Colonic mucosa (tissue), 4 donors: ENCODE measurements around the gene SLC1A1. TPM values are rescaled to one million over a fixed set of nuclear protein-coding genes. Genes with fewer than 3 reads are reported as not detected.

Experiments used
- DNase-seq: peaks from one replicate; pipeline ENCODE4 v3.0.0-alpha.2; 2020
- H3K27ac ChIP-seq: fragments of 200-600 bp; one replicate; pipeline ENCODE4 v1.8.0; 2021
- H3K27me3 ChIP-seq: fragments of 200-600 bp; one replicate; pipeline ENCODE4 v1.8.0; 2021
- H3K36me3 ChIP-seq: fragments of 200-600 bp; one replicate; pipeline ENCODE4 v1.8.0; 2021
- H3K4me1 ChIP-seq: fragments of 200-600 bp; one replicate; pipeline ENCODE4 v1.8.0; 2021; ENCODE audit warnings: mild to moderate bottlenecking
- H3K4me3 ChIP-seq: fragments of 200-600 bp; one replicate; pipeline ENCODE4 v1.8.0; 2021
- H3K9ac ChIP-seq, 2 donors: one replicate each; pipeline ENCODE4 v1.7.0; 2013; ENCODE audit warnings: control low read depth in 2 of 2, low read depth in 2 of 2, low read length in 2 of 2
- H3K9me3 ChIP-seq: fragments of 200-600 bp; one replicate; pipeline ENCODE4 v1.8.0; 2021
- intact Hi-C: fragments of 100-400 bp; cut with DNase I; formaldehyde crosslinking; loops from one replicate; pipeline ENCODE4 v1.14.1; 2022
- total RNA-seq, 2 donors: library from RNA; stranded (reverse); fragmentation: NEBNext Ultra II Directional in 1 of 2; extraction: Animal tissue kit (Norgen Biotek cat#: 25700) in 1 of 2; gene quantifications; one replicate each; pipeline ENCODE4 v1.2.1, GENCODE V29; 2021
- TF ChIP-seq, protein P1 (sequence below): fragments of 200-600 bp; IDR thresholded peaks from one replicate; pipeline ENCODE4 v1.8.0; 2022; ENCODE audit warnings: antibody characterized with exemption, mild to moderate bottlenecking
- donor health status: healthy.
- donor health status: DM: no; HTN: no; CAD: no.
- donor health status: DM: no; HTN: no; CAD: no.

SLC1A1 gene
- total RNA-seq, 2 donors from 2014 or later, result 9.1 to 25.0 TPM

DNA sequence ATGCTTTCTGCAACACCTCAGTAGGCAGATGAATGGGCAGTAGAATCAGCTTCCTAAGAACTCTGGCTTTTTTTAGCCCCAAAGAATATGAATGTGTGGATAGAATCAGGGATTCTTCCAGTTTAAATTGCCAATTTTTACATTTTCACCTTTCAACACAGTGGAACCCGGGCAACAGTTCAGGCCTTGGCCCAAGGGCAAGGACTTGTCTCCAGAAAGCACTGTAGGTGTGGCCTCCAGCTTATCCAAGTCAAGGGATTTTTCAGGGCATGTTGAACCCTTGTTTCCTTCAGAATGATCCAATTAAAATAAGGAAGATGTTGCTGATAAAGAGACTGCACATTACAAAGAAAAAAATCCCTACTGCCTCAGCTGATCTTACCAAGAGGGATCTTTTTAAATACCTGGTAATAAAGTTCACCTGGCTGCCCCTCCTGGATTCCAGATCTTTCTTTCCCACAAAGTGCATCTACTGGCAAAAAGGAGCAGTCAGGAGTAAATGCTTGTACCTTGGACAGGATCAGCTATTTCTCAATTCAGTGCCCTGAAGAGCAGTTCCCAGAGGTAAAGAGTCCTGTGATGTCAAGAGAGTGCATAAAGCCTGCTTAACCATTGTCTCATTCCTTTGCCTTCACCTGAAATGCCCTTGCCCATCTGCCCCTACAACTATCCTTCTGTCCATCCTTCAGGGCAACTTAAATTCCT lies 91.7 kb downstream of the SLC1A1 start:
- DNase-seq, result no peak
- Histone ChIP-seq H3K27me3 (no peaks in the 10 kb centered on the region), H3K36me3 (no peaks in the 10 kb centered on the region), H3K27ac (no peak overlapping the region), H3K9ac (no peak overlapping the region), H3K9me3 (no peaks in the 10 kb centered on the region), H3K4me3 (no peak overlapping the region), H3K4me1 (no peaks in the 10 kb centered on the region)
- intact Hi-C loops, result no loop called here
- TF ChIP-seq, protein P1, sequence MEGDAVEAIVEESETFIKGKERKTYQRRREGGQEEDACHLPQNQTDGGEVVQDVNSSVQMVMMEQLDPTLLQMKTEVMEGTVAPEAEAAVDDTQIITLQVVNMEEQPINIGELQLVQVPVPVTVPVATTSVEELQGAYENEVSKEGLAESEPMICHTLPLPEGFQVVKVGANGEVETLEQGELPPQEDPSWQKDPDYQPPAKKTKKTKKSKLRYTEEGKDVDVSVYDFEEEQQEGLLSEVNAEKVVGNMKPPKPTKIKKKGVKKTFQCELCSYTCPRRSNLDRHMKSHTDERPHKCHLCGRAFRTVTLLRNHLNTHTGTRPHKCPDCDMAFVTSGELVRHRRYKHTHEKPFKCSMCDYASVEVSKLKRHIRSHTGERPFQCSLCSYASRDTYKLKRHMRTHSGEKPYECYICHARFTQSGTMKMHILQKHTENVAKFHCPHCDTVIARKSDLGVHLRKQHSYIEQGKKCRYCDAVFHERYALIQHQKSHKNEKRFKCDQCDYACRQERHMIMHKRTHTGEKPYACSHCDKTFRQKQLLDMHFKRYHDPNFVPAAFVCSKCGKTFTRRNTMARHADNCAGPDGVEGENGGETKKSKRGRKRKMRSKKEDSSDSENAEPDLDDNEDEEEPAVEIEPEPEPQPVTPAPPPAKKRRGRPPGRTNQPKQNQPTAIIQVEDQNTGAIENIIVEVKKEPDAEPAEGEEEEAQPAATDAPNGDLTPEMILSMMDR, result no peak

GRCh38 chr9:4583001-4583400 lies 92.7 kb downstream of the SLC1A1 start:
- Histone ChIP-seq H3K4me1 (no peaks in the 10 kb centered on the region), H3K9me3 (no peaks in the 10 kb centered on the region), H3K27me3 (no peaks in the 10 kb centered on the region), H3K27ac (no peak overlapping the region), H3K36me3 (no peaks in the 10 kb centered on the region), H3K9ac (no peak overlapping the region), H3K4me3 (no peak overlapping the region)
- intact Hi-C loops, result no loop called here
- DNase-seq, result no peak
- TF ChIP-seq, protein P1, result no peak

- Histone ChIP-seq H3K4me1 (no peaks in the 10 kb centered on the region), H3K9ac (no peak overlapping the region), H3K4me3 (no peak overlapping the region), H3K27ac (no peak overlapping the region), H3K9me3 (no peaks in the 10 kb centered on the region), H3K27me3 (no peaks in the 10 kb centered on the region), H3K36me3 (no peaks in the 10 kb centered on the region)
- DNase-seq, result no peak
- intact Hi-C loops, result no loop called here
- TF ChIP-seq, protein P1, result no peak
Observed at GRCh38 chr9:4584636-4585035, 94.4 kb downstream of the SLC1A1 start.

- no peak for DNase-seq
- H3K27ac ChIP-seq, result no peak overlapping the region
- no peak overlapping the region for H3K4me3 ChIP-seq
- H3K9ac ChIP-seq, result no peak overlapping the region
- intact Hi-C loops, result no loop called here
- H3K36me3 ChIP-seq, result no peaks in the 10 kb centered on the region
- TF ChIP-seq, protein P1, result no peak
- no peaks in the 10 kb centered on the region for H3K4me1 ChIP-seq
- H3K9me3 ChIP-seq, result no peaks in the 10 kb centered on the region
- H3K27me3 ChIP-seq, result no peaks in the 10 kb centered on the region
Observed at GRCh38 chr9:4585135-4585534, 94.9 kb downstream of the SLC1A1 start.

DNA sequence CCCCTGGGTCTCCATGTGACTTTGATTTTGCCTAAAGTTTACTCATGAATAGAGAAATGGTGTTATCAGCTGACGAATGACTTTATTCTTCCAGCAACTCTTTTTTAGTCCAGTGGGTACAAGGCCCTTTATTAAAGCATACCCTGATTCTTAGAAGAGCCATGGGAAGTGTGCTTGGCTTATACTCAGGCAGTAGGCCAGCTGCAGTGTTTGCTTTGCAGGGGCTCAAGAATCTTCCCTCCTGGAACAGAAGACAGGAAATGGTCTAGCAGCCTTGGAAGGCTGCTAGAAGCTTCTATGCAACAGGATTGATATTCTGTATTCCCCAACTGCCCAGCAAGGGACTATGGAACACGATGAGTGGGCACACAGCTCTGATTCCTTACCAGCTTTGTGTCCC lies 98.5 kb downstream of the SLC1A1 start:
- Histone ChIP-seq H3K27ac (no peak overlapping the region), H3K9ac (no peak overlapping the region), H3K27me3 (no peaks in the 10 kb centered on the region), H3K4me1 (no peaks in the 10 kb centered on the region), H3K4me3 (no peak overlapping the region), H3K9me3 (no peaks in the 10 kb centered on the region), H3K36me3 (no peaks in the 10 kb centered on the region)
- DNase-seq, result no peak
- TF ChIP-seq, protein P1, result no peak
- intact Hi-C loops, result no loop called here
